Fibroblast of lung (primary cell): ENCODE measurements around the gene TPST2.

Source experiments
- EZH2 ChIP-seq: IDR thresholded peaks from 2 replicates; pipeline ENCODE4 v1.5.1; 2012; ENCODE audit warnings: low read length, control low read depth, mild to moderate bottlenecking; ENCODE audit errors: missing control alignments
- TF ChIP-seq, protein P1 (sequence below), 2 donors: IDR thresholded peaks in 1 of 2; conservative IDR thresholded peaks in 1 of 2; 1 replicate in 1 of 2; 2 replicates in 1 of 2; pipeline ENCODE4 v1.5.1; 2011 to 2012; ENCODE audit warnings: low read length in 2 of 2, control low read depth in 1 of 2, inconsistent platforms in 1 of 2, low read depth in 1 of 2, mild to moderate bottlenecking in 1 of 2

GRCh38 chr22:26548303-26548702, 41.6 kb downstream of the TPST2 start:
- TF ChIP-seq, protein P1, sequence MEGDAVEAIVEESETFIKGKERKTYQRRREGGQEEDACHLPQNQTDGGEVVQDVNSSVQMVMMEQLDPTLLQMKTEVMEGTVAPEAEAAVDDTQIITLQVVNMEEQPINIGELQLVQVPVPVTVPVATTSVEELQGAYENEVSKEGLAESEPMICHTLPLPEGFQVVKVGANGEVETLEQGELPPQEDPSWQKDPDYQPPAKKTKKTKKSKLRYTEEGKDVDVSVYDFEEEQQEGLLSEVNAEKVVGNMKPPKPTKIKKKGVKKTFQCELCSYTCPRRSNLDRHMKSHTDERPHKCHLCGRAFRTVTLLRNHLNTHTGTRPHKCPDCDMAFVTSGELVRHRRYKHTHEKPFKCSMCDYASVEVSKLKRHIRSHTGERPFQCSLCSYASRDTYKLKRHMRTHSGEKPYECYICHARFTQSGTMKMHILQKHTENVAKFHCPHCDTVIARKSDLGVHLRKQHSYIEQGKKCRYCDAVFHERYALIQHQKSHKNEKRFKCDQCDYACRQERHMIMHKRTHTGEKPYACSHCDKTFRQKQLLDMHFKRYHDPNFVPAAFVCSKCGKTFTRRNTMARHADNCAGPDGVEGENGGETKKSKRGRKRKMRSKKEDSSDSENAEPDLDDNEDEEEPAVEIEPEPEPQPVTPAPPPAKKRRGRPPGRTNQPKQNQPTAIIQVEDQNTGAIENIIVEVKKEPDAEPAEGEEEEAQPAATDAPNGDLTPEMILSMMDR (conservative IDR thresholded peaks at IDR 0.05 in 1 of 2, IDR thresholded peaks at IDR 0.05 in 1 of 2; ENCODE audit: low read depth in 1 of 2, low read length in 2 of 2) = no peak
- TF ChIP-seq EZH2 = no peak
